ENCODE results near the gene STXBP2. TPM values are rescaled to one million over a fixed set of nuclear protein-coding genes. Genes with fewer than 3 reads are reported as not detected.
A peak's percentile ranks its signal among the peaks of the same experiment; 100 is the strongest.

The STXBP2 gene
- total and polyA plus RNA-seq, 8 donors, result 32.5 to 277 (median 41.7) TPM

- TF ChIP-seq CTCF (IDR thresholded peaks at IDR 0.05), result no peak
- no peaks in the 10 kb centered on the region for H3K4me1 ChIP-seq
- no peaks in the 10 kb centered on the region for H3K9me3 ChIP-seq
- no peak for ATAC-seq
- intact Hi-C loops (cut with DNase I), result no loop called here
- H3K36me3 ChIP-seq, result no peaks in the 10 kb centered on the region
- H3K27me3 ChIP-seq, result peaks cover 0 to 46% of the 10 kb centered on the region in 2 donors
- DNase-seq, result no peak
- peak overlapping the region in 1 of 2 donors; percentile 7 for H3K27ac ChIP-seq
- H3K4me3 ChIP-seq, result no peak overlapping the region
Observed at GRCh38 chr19:7602935-7603497, 33.9 kb upstream of the STXBP2 start.

- Histone ChIP-seq H3K27ac (no peak overlapping the region), H3K9me3 (no peaks in the 10 kb centered on the region), H3K27me3 (peaks cover 0 to 37% of the 10 kb centered on the region in 2 donors), H3K4me3 (no peak overlapping the region), H3K36me3 (no peaks in the 10 kb centered on the region), H3K4me1 (no peaks in the 10 kb centered on the region)
- no peak for ATAC-seq
- intact Hi-C loops (cut with DNase I), result no loop called here
- no peak for DNase-seq
- TF ChIP-seq CTCF (IDR thresholded peaks at IDR 0.05), result no peak
Observed at GRCh38 chr19:7603919-7604318, 33.0 kb upstream of the STXBP2 start.

- H3K4me3 ChIP-seq, result no peak overlapping the region
- H3K9me3 ChIP-seq, result no peaks in the 10 kb centered on the region
- no peak for ATAC-seq
- no peaks in the 10 kb centered on the region for H3K4me1 ChIP-seq
- no peak for TF ChIP-seq CTCF (IDR thresholded peaks at IDR 0.05)
- no peak overlapping the region for H3K27ac ChIP-seq
- DNase-seq, result no peak
- H3K27me3 ChIP-seq, result peaks cover 0 to 36% of the 10 kb centered on the region in 2 donors
- intact Hi-C loops (cut with DNase I), result no loop called here
- peaks cover 0 to 4% of the 10 kb centered on the region in 2 donors for H3K36me3 ChIP-seq
Observed at GRCh38 chr19:7605490-7606222, 31.3 kb upstream of the STXBP2 start.

GRCh38 chr19:7606289-7606688 is 30.6 kb upstream of the STXBP2 start:
- Histone ChIP-seq H3K36me3 (peaks cover 0 to 10% of the 10 kb centered on the region in 2 donors), H3K27ac (no peak overlapping the region), H3K9me3 (no peaks in the 10 kb centered on the region), H3K4me1 (no peaks in the 10 kb centered on the region), H3K27me3 (peaks cover 0 to 34% of the 10 kb centered on the region in 2 donors), H3K4me3 (no peak overlapping the region)
- ATAC-seq, result no peak
- intact Hi-C loops (cut with DNase I), result no loop called here
- no peak for TF ChIP-seq CTCF (IDR thresholded peaks at IDR 0.05)
- no peak for DNase-seq

GRCh38 chr19:7607212-7607873 is 29.6 kb upstream of the STXBP2 start:
- H3K27ac ChIP-seq, result no peak overlapping the region
- no peak for TF ChIP-seq CTCF (IDR thresholded peaks at IDR 0.05)
- no peaks in the 10 kb centered on the region for H3K4me1 ChIP-seq
- no peak for DNase-seq
- intact Hi-C loops (cut with DNase I), result no loop called here
- H3K4me3 ChIP-seq, result no peak overlapping the region
- H3K36me3 ChIP-seq, result peaks cover 0 to 18% of the 10 kb centered on the region in 2 donors
- H3K27me3 ChIP-seq, result peaks cover 0 to 24% of the 10 kb centered on the region in 2 donors
- no peak for ATAC-seq
- H3K9me3 ChIP-seq, result no peaks in the 10 kb centered on the region
